SH-SY5Y (cell line): ENCODE measurements around the gene SLC13A5.

ENCODE experiments used
- GATA2 ChIP-seq: IDR thresholded peaks from 2 replicates; pipeline ENCODE4 v1.6.1; 2011; ENCODE audit warnings: mild to moderate bottlenecking, low read depth, low read length
- GATA3 ChIP-seq: IDR thresholded peaks from 2 replicates; pipeline ENCODE4 v1.6.1; 2011; ENCODE audit warnings: low read depth, mild to moderate bottlenecking, low read length, moderate library complexity

DNA sequence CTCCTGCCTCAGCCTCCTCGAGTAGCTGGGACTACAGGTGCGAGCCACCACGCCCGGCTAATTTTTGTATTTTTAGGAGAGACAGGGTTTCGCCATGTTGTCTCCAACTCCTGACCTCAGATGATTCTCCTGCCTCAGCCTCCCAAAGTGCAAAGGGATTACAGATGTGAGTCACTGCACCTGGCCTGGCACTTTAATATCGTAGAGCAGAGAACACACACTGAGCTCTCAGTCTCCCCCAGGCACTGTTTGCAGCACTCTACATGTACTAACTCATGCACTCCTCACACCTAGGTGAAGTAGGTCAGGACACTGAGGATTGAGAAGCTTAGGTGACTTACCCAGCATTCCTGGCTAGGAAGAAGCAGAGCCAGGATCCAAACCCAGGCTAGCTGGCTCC lies 46.6 kb downstream of the SLC13A5 start:
- TF ChIP-seq GATA2 (no peak), GATA3 (no peak)
